ENCODE results near the gene AGAP3.

Gene AGAP3

DNA sequence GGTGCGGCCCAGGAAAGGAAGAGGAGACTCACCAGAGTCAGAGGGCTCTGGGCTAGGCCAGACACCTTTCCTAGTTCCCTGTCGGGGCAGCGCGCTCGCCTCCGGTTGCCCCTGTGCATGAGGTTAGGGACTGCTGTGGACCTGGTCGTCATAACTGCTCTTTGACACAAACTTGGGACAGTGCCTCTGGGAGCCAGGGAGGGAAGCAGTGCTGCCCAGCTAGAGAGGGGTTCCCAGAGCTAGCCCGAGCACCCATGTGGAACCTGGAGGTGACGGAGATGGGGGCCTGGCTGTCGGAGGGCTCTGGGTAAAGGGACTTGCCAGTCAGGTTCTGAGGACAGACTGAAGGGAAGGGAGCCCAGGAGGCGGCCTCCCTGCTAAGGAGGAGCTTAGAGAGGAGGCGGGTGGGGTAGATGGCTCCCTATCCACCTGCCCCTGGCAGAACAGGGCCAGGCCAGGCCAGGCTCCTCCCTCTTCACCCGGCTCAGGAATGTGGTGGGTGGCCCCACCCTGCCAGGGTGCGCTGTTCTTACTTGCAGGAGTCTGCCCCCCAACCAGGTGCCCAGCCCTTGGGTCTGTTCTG is 29.7 kb downstream of the AGAP3 start:
- Histone ChIP-seq H3K4me2 (ENCODE audit: low read length) (peak overlapping the region; percentile 84), H2BK12ac (ENCODE audit: low read length) (no peak overlapping the region), H3K23ac (ENCODE audit: low read length) (no peak overlapping the region), H3K27me3 (ENCODE audit: insufficient read depth, low read length) (no peaks in the 10 kb centered on the region), H3K9me3 (ENCODE audit: insufficient read depth, low read depth, low read length) (no peaks in the 10 kb centered on the region), H3K36me3 (ENCODE audit: control insufficient read depth in 1 of 2, insufficient read depth in 2 of 2, low read length in 2 of 2) (peaks cover 45% of the 10 kb centered on the region in 2 experiments), H4K91ac (ENCODE audit: low read depth, low read length) (peak overlapping the region; percentile 97), H3K18ac (ENCODE audit: low read length) (peak overlapping the region; percentile 62), H4K8ac (ENCODE audit: low read depth, low read length) (peak overlapping the region; percentile 7), H2AK5ac (ENCODE audit: low read length) (peak overlapping the region; percentile 3), H3K79me1 (ENCODE audit: low read length) (peaks cover 24% of the 10 kb centered on the region), H3K4me1 (ENCODE audit: control insufficient read depth in 1 of 2, insufficient read depth in 2 of 2, low read length in 2 of 2) (peaks cover 26 to 33% of the 10 kb centered on the region in 2 experiments), H2BK5ac (ENCODE audit: low read depth, low read length, poor library complexity) (peak overlapping the region; percentile 37), H3K14ac (ENCODE audit: low read length) (peak overlapping the region; percentile 36), H3K27ac (ENCODE audit: low read depth, low read length) (peak overlapping the region; percentile 100), H4K12ac (ENCODE audit: low read depth, low read length) (no peak overlapping the region), H3K79me2 (ENCODE audit: control insufficient read depth, insufficient read depth, low read length, poor library complexity) (peaks cover 25% of the 10 kb centered on the region), H2AFZ (ENCODE audit: insufficient read depth, low read length, poor library complexity) (no peak overlapping the region), H3K4ac (ENCODE audit: low read depth, low read length) (peak overlapping the region; percentile 17), H3K9ac (ENCODE audit: low read length) (peak overlapping the region; percentile 87), H2BK120ac (ENCODE audit: insufficient read depth, low read length, poor library complexity) (peak overlapping the region; percentile 9), H3K4me3 (ENCODE audit: low read depth, low read length) (peak overlapping the region; percentile 80)
- WGBS (ENCODE audit: extremely low coverage, insufficient coverage, insufficient read length): no CpG with 5 or more reads among the region's 14 CpGs
- peak in 1 of 2 donors; percentile 6 for DNase-seq

DNA sequence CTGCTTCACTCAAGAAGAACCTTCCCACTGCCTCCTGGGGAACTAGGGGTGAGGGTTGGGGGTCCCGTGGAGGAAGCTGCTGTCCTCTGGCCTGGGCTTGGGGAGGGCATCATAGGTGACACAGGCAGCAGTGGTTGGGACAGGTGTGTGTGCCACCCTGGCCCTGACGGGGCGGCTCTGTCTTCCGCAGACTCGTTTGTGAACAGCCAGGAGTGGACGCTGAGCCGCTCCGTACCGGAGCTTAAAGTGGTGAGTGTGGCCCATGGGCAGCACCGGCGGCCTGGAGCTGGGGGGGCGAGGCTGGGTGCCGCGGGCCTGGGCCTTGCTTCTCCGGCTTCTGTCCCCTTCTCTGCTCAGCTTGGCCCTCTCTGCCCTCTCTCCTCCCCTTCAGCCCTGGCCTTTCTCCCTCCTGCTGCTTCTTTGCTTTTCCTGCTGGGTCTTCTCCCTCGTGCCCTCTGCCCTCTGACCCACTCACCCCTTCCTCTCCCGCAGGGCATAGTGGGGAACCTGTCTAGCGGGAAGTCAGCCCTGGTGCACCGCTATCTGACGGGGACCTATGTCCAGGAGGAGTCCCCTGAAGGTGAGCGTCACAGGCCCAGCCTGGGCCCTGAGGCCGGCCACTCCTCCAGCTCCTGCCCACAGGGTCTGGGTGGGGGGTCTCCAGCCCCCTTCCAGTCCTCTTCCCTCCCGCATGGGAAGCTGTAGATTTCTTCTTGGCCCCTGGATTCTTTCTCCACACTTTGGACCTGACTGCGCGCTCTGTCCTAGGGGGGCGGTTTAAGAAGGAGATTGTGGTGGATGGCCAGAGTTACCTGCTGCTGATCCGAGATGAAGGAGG is 30.5 kb downstream of the AGAP3 start:
- no CpG with 5 or more reads among the region's 27 CpGs for whole genome bisulfite sequencing (ENCODE audit: extremely low coverage, insufficient coverage, insufficient read length)
- H3K27me3 ChIP-seq (ENCODE audit: insufficient read depth, low read length): no peaks in the 10 kb centered on the region
- no peak overlapping the region for H2BK12ac ChIP-seq (ENCODE audit: low read length)
- H4K91ac ChIP-seq (ENCODE audit: low read depth, low read length): no peak overlapping the region
- H4K12ac ChIP-seq (ENCODE audit: low read depth, low read length): no peak overlapping the region
- H2BK5ac ChIP-seq (ENCODE audit: low read depth, low read length, poor library complexity): no peak overlapping the region
- peaks cover 23 to 31% of the 10 kb centered on the region in 2 experiments for H3K4me1 ChIP-seq (ENCODE audit: control insufficient read depth in 1 of 2, insufficient read depth in 2 of 2, low read length in 2 of 2)
- no peak overlapping the region for H4K8ac ChIP-seq (ENCODE audit: low read depth, low read length)
- H3K9ac ChIP-seq (ENCODE audit: low read length): no peak overlapping the region
- H3K36me3 ChIP-seq (ENCODE audit: control insufficient read depth in 1 of 2, insufficient read depth in 2 of 2, low read length in 2 of 2): peaks cover 53 to 54% of the 10 kb centered on the region in 2 experiments
- no peaks in the 10 kb centered on the region for H3K9me3 ChIP-seq (ENCODE audit: insufficient read depth, low read depth, low read length)
- H2BK120ac ChIP-seq (ENCODE audit: insufficient read depth, low read length, poor library complexity): no peak overlapping the region
- H3K79me2 ChIP-seq (ENCODE audit: control insufficient read depth, insufficient read depth, low read length, poor library complexity): peaks cover 23% of the 10 kb centered on the region
- peak overlapping the region; percentile 17 for H3K4ac ChIP-seq (ENCODE audit: low read depth, low read length)
- H3K27ac ChIP-seq (ENCODE audit: low read depth, low read length): no peak overlapping the region
- no peak overlapping the region for H2AK5ac ChIP-seq (ENCODE audit: low read length)
- DNase-seq: no peak
- H3K14ac ChIP-seq (ENCODE audit: low read length): peak overlapping the region; percentile 0
- no peak overlapping the region for H3K4me3 ChIP-seq (ENCODE audit: low read depth, low read length)
- peaks cover 23% of the 10 kb centered on the region for H3K79me1 ChIP-seq (ENCODE audit: low read length)
- H3K18ac ChIP-seq (ENCODE audit: low read length): peak overlapping the region; percentile 26
- H2AFZ ChIP-seq (ENCODE audit: insufficient read depth, low read length, poor library complexity): no peak overlapping the region
- H3K4me2 ChIP-seq (ENCODE audit: low read length): peak overlapping the region; percentile 84
- no peak overlapping the region for H3K23ac ChIP-seq (ENCODE audit: low read length)

DNA sequence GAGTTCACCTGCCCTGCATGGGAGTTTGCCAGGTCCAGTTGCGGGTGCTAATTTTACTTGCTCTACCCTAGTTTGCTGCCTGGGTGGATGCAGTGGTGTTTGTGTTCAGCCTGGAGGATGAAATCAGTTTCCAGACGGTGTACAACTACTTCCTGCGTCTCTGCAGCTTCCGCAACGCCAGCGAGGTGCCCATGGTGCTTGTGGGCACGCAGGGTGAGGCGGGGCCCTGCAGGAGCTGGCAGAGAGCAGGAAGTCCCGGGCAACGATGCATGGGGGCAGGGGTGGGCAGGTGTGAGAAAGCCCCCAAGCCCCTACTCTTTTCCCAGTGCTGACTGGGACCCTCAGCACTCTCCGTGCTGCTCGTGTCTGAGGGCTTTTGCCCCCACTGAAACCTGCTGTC is 31.3 kb downstream of the AGAP3 start:
- peaks cover 61% of the 10 kb centered on the region in 2 experiments for H3K36me3 ChIP-seq (ENCODE audit: control insufficient read depth in 1 of 2, insufficient read depth in 2 of 2, low read length in 2 of 2)
- H3K79me1 ChIP-seq (ENCODE audit: low read length): peaks cover 23% of the 10 kb centered on the region
- H3K27ac ChIP-seq (ENCODE audit: low read depth, low read length): no peak overlapping the region
- no peak overlapping the region for H4K91ac ChIP-seq (ENCODE audit: low read depth, low read length)
- H3K9ac ChIP-seq (ENCODE audit: low read length): no peak overlapping the region
- H2AFZ ChIP-seq (ENCODE audit: insufficient read depth, low read length, poor library complexity): no peak overlapping the region
- no CpG with 5 or more reads among the region's 12 CpGs for WGBS (ENCODE audit: extremely low coverage, insufficient coverage, insufficient read length)
- no peak overlapping the region for H2BK5ac ChIP-seq (ENCODE audit: low read depth, low read length, poor library complexity)
- no peak overlapping the region for H3K23ac ChIP-seq (ENCODE audit: low read length)
- H3K9me3 ChIP-seq (ENCODE audit: insufficient read depth, low read depth, low read length): no peaks in the 10 kb centered on the region
- no peak overlapping the region for H2BK120ac ChIP-seq (ENCODE audit: insufficient read depth, low read length, poor library complexity)
- H3K14ac ChIP-seq (ENCODE audit: low read length): no peak overlapping the region
- no peak for DNase-seq
- no peak overlapping the region for H3K4me3 ChIP-seq (ENCODE audit: low read depth, low read length)
- H3K27me3 ChIP-seq (ENCODE audit: insufficient read depth, low read length): no peaks in the 10 kb centered on the region
- H2BK12ac ChIP-seq (ENCODE audit: low read length): no peak overlapping the region
- H4K12ac ChIP-seq (ENCODE audit: low read depth, low read length): no peak overlapping the region
- H3K4ac ChIP-seq (ENCODE audit: low read depth, low read length): peak overlapping the region; percentile 16
- no peak overlapping the region for H3K18ac ChIP-seq (ENCODE audit: low read length)
- peaks cover 23 to 29% of the 10 kb centered on the region in 2 experiments for H3K4me1 ChIP-seq (ENCODE audit: control insufficient read depth in 1 of 2, insufficient read depth in 2 of 2, low read length in 2 of 2)
- H3K4me2 ChIP-seq (ENCODE audit: low read length): no peak overlapping the region
- H4K8ac ChIP-seq (ENCODE audit: low read depth, low read length): no peak overlapping the region
- H2AK5ac ChIP-seq (ENCODE audit: low read length): no peak overlapping the region
- peaks cover 23% of the 10 kb centered on the region for H3K79me2 ChIP-seq (ENCODE audit: control insufficient read depth, insufficient read depth, low read length, poor library complexity)

DNA sequence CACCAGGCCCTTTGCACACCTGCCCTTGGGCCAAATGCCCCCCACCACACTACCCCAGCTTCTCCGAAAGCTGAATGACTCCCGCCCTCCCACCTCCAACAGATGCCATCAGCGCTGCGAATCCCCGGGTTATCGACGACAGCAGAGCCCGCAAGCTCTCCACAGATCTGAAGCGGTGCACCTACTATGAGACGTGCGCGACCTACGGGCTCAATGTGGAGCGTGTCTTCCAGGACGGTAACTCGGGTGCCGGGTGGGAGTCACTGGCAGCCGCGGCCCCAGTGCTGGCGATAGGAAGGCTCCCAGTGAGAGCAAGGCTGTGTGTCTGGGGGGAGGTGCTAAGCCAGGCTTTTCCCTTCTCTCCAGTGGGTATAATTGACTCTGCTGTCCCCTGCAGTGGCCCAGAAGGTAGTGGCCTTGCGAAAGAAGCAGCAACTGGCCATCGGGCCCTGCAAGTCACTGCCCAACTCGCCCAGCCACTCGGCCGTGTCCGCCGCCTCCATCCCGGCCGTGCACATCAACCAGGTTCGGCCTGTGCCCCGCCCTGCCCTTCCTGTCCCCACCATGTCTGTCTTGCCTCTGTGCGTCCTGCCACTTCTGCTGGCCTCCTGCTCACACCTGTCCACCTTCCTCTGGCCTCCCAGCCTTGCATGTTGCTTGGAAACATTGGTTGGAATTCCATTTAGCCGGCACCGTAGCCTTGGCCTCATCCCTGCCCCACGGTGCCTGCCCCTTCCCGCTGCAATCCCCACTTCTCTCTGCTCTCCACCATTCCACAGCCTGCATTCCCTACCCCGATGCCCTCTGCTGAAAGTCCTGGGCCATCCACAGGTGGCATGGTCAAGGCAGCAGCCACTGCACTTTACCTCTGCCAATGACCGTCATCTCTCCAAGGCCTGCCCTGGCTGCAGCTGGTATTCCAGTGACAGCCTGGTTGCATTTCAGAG is 32.1 kb downstream of the AGAP3 start:
- no peak overlapping the region for H3K4ac ChIP-seq (ENCODE audit: low read depth, low read length)
- no peak overlapping the region for H3K27ac ChIP-seq (ENCODE audit: low read depth, low read length)
- no peak overlapping the region for H4K91ac ChIP-seq (ENCODE audit: low read depth, low read length)
- H4K8ac ChIP-seq (ENCODE audit: low read depth, low read length): no peak overlapping the region
- H3K36me3 ChIP-seq (ENCODE audit: control insufficient read depth in 1 of 2, insufficient read depth in 2 of 2, low read length in 2 of 2): peaks cover 69 to 70% of the 10 kb centered on the region in 2 experiments
- no peak overlapping the region for H2AK5ac ChIP-seq (ENCODE audit: low read length)
- H2BK120ac ChIP-seq (ENCODE audit: insufficient read depth, low read length, poor library complexity): no peak overlapping the region
- no peak for DNase-seq
- H3K79me1 ChIP-seq (ENCODE audit: low read length): peaks cover 18% of the 10 kb centered on the region
- no peak overlapping the region for H3K4me3 ChIP-seq (ENCODE audit: low read depth, low read length)
- H3K27me3 ChIP-seq (ENCODE audit: insufficient read depth, low read length): no peaks in the 10 kb centered on the region
- no CpG with 5 or more reads among the region's 38 CpGs for WGBS (ENCODE audit: extremely low coverage, insufficient coverage, insufficient read length)
- H3K4me1 ChIP-seq (ENCODE audit: control insufficient read depth in 1 of 2, insufficient read depth in 2 of 2, low read length in 2 of 2): peaks cover 18 to 22% of the 10 kb centered on the region in 2 experiments
- no peak overlapping the region for H3K9ac ChIP-seq (ENCODE audit: low read length)
- H4K12ac ChIP-seq (ENCODE audit: low read depth, low read length): no peak overlapping the region
- no peak overlapping the region for H2AFZ ChIP-seq (ENCODE audit: insufficient read depth, low read length, poor library complexity)
- H3K9me3 ChIP-seq (ENCODE audit: insufficient read depth, low read depth, low read length): peaks cover 2% of the 10 kb centered on the region
- H3K23ac ChIP-seq (ENCODE audit: low read length): no peak overlapping the region
- H3K79me2 ChIP-seq (ENCODE audit: control insufficient read depth, insufficient read depth, low read length, poor library complexity): peaks cover 21% of the 10 kb centered on the region
- no peak overlapping the region for H3K18ac ChIP-seq (ENCODE audit: low read length)
- no peak overlapping the region for H3K14ac ChIP-seq (ENCODE audit: low read length)
- H3K4me2 ChIP-seq (ENCODE audit: low read length): no peak overlapping the region
- no peak overlapping the region for H2BK5ac ChIP-seq (ENCODE audit: low read depth, low read length, poor library complexity)
- no peak overlapping the region for H2BK12ac ChIP-seq (ENCODE audit: low read length)

Data from trophoblast cell (in vitro differentiated cells and primary cell).